HT-29 (cell line): Measurements from ENCODE around the gene OR1D5. TPM values are rescaled to one million over a fixed set of nuclear protein-coding genes. Genes with fewer than 3 reads are reported as not detected.
A peak's percentile ranks its signal among the peaks of the same experiment; 100 is the strongest.
"Not testable (repeated sequence)": the region's sequence is repeated elsewhere in the genome, so short reads cannot be mapped to it uniquely, and the experiment has no call there.

ENCODE experiments used
- DNase-seq: peaks from one replicate; pipeline ENCODE4 v3.0.0-alpha.2; 2015; ENCODE audit warnings: low spot score
- total RNA-seq: library from RNA; depleted of rRNA; stranded (reverse); fragments of >200 nt; shearing (Covaris generic); gene quantifications from 2 replicates; pipeline ENCODE4 v1.2.3, GENCODE V29; 2014

OR1D5 gene
- total RNA-seq, 1 experiment from 2014 or later: not detected

GRCh38 chr17:3032258-3033247 is 30.9 kb downstream of the OR1D5 start:
- no peak for DNase-seq

GRCh38 chr17:3030852-3031470 is 32.4 kb downstream of the OR1D5 start:
- not testable (repeated sequence) for DNase-seq

- no peak for DNase-seq
Measured at GRCh38 chr17:3030096-3030495, 33.3 kb downstream of the OR1D5 start.

GRCh38 chr17:3029213-3029913 is 34.0 kb downstream of the OR1D5 start:
- no peak for DNase-seq

- DNase-seq: no peak
Measured at GRCh38 chr17:3027786-3028532, 35.4 kb downstream of the OR1D5 start.

- DNase-seq: no peak
Measured at GRCh38 chr17:3026856-3027751, 36.3 kb downstream of the OR1D5 start.

GRCh38 chr17:3026125-3026855 is 37.1 kb downstream of the OR1D5 start:
- DNase-seq: no peak

GRCh38 chr17:3025421-3026124 is 37.8 kb downstream of the OR1D5 start:
- DNase-seq: no peak

- no peak for DNase-seq
Measured at GRCh38 chr17:3024346-3024745, 39.1 kb downstream of the OR1D5 start.

GRCh38 chr17:3022197-3022596 is 41.2 kb downstream of the OR1D5 start:
- no peak for DNase-seq

- no peak for DNase-seq
Measured at GRCh38 chr17:3020381-3020780, 43.0 kb downstream of the OR1D5 start.

GRCh38 chr17:3019761-3020160 is 43.6 kb downstream of the OR1D5 start:
- no peak for DNase-seq

GRCh38 chr17:3017936-3018335 is 45.5 kb downstream of the OR1D5 start:
- no peak for DNase-seq

- no peak for DNase-seq
Measured at GRCh38 chr17:3015890-3016289, 47.5 kb downstream of the OR1D5 start.

GRCh38 chr17:3012926-3013581 is 50.4 kb downstream of the OR1D5 start:
- peak; percentile 72 for DNase-seq
